Adrenal gland (tissue), 5 donors: ENCODE measurements around the gene APLP1.

Experiments used
- CTCF ChIP-seq, 6 experiments: fragments of 450-650 bp in 4 of 6; fragments of 200-600 bp in 2 of 6; sonication (generic) in 1 of 6; IDR thresholded peaks; 1 replicate in 5 of 6; 2 replicates in 1 of 6; pipeline versions ENCODE4 v1.5.1 to v1.8.0; 2016 to 2021; ENCODE audit warnings: antibody characterized with exemption in 6 of 6, mild to moderate bottlenecking in 2 of 6, moderate library complexity in 1 of 6
- POLR2A ChIP-seq, 2 donors: fragments of 450-650 bp; IDR thresholded peaks; one replicate each; pipeline ENCODE4 v1.6.1; 2017; ENCODE audit warnings: antibody characterized with exemption in 2 of 2, mild to moderate bottlenecking in 2 of 2, moderate library complexity in 1 of 2
- donor health status: DM: no; HTN: no; CAD: no.

- no peak for TF ChIP-seq POLR2A (IDR thresholded peaks at IDR 0.05)
- no peak for TF ChIP-seq CTCF (IDR thresholded peaks at IDR 0.05)
Observed at GRCh38 chr19:35904311-35905068, 36.1 kb downstream of the APLP1 start.
